Trophoblast cell (in vitro differentiated cells and primary cell): ENCODE results near the gene SH3TC2. TPM values are rescaled to one million over a fixed set of nuclear protein-coding genes. Genes with fewer than 3 reads are reported as not detected.

Experiments used
- DNase-seq, 2 donors: peaks; one replicate each; pipeline ENCODE4 v3.0.0-alpha.2; 2016
- H2AFZ ChIP-seq: 2 replicates; pipeline ENCODE4 v1.6.1; 2013; ENCODE audit warnings: low read length, moderate library complexity, mild to moderate bottlenecking; ENCODE audit not compliant: insufficient read depth, poor library complexity
- H2AK5ac ChIP-seq: 2 replicates; pipeline ENCODE4 v1.6.1; 2013; ENCODE audit warnings: mild to moderate bottlenecking, low read length
- H2BK120ac ChIP-seq: 2 replicates; pipeline ENCODE4 v1.6.1; 2013; ENCODE audit warnings: low read length, mild to moderate bottlenecking, moderate library complexity; ENCODE audit not compliant: insufficient read depth, poor library complexity
- H2BK12ac ChIP-seq: 2 replicates; pipeline ENCODE4 v1.6.1; 2013; ENCODE audit warnings: mild to moderate bottlenecking, low read length, moderate library complexity
- H2BK5ac ChIP-seq: 2 replicates; pipeline ENCODE4 v1.6.1; 2013; ENCODE audit warnings: low read length, low read depth, moderate library complexity, mild to moderate bottlenecking; ENCODE audit not compliant: poor library complexity
- H3K14ac ChIP-seq: 2 replicates; pipeline ENCODE4 v1.6.1; 2013; ENCODE audit warnings: mild to moderate bottlenecking, low read length
- H3K18ac ChIP-seq: 2 replicates; pipeline ENCODE4 v1.6.1; 2013; ENCODE audit warnings: mild to moderate bottlenecking, low read length
- H3K23ac ChIP-seq: 2 replicates; pipeline ENCODE4 v1.6.1; 2013; ENCODE audit warnings: low read length
- H3K27ac ChIP-seq: 2 replicates; pipeline ENCODE4 v1.5.1; 2013; ENCODE audit warnings: low read depth, mild to moderate bottlenecking, inconsistent platforms, low read length, moderate library complexity
- H3K27me3 ChIP-seq: 2 replicates; pipeline ENCODE4 v1.6.1; 2013; ENCODE audit warnings: inconsistent platforms, mild to moderate bottlenecking, low read length, moderate library complexity; ENCODE audit not compliant: insufficient read depth
- H3K36me3 ChIP-seq, 2 experiments: 1 replicate in 1 of 2; 2 replicates in 1 of 2; pipeline ENCODE4 v1.6.1; 2013; ENCODE audit warnings: low read length in 2 of 2, mild to moderate bottlenecking in 2 of 2, moderate library complexity in 1 of 2; ENCODE audit not compliant: insufficient read depth in 2 of 2, control insufficient read depth in 1 of 2
- H3K4ac ChIP-seq: 2 replicates; pipeline ENCODE4 v1.6.1; 2013; ENCODE audit warnings: low read depth, mild to moderate bottlenecking, low read length, moderate library complexity
- H3K4me1 ChIP-seq, 2 experiments: 1 replicate in 1 of 2; 2 replicates in 1 of 2; pipeline ENCODE4 v1.6.1; 2013; ENCODE audit warnings: low read length in 2 of 2, mild to moderate bottlenecking in 2 of 2, moderate library complexity in 1 of 2; ENCODE audit not compliant: insufficient read depth in 2 of 2, control insufficient read depth in 1 of 2
- H3K4me2 ChIP-seq: 2 replicates; pipeline ENCODE4 v1.6.1; 2013; ENCODE audit warnings: inconsistent platforms, mild to moderate bottlenecking, low read length, moderate library complexity
- H3K4me3 ChIP-seq: 2 replicates; pipeline ENCODE4 v1.5.1; 2013; ENCODE audit warnings: mild to moderate bottlenecking, low read depth, low read length, inconsistent platforms
- H3K79me1 ChIP-seq: one replicate; pipeline ENCODE4 v1.6.1; 2013; ENCODE audit warnings: low read length
- H3K79me2 ChIP-seq: 2 replicates; pipeline ENCODE4 v1.6.1; 2013; ENCODE audit warnings: low read length, mild to moderate bottlenecking; ENCODE audit not compliant: control insufficient read depth, insufficient read depth, poor library complexity
- H3K9ac ChIP-seq: 2 replicates; pipeline ENCODE4 v1.6.1; 2013; ENCODE audit warnings: mild to moderate bottlenecking, low read length
- H3K9me3 ChIP-seq: 2 replicates; pipeline ENCODE4 v1.6.1; 2013; ENCODE audit warnings: low read depth, mild to moderate bottlenecking, control low read depth, inconsistent platforms, low read length; ENCODE audit not compliant: insufficient read depth
- H4K12ac ChIP-seq: 2 replicates; pipeline ENCODE4 v1.6.1; 2013; ENCODE audit warnings: low read depth, mild to moderate bottlenecking, low read length, moderate library complexity
- H4K8ac ChIP-seq: 2 replicates; pipeline ENCODE4 v1.6.1; 2013; ENCODE audit warnings: low read depth, mild to moderate bottlenecking, low read length, moderate library complexity
- H4K91ac ChIP-seq: one replicate; pipeline ENCODE4 v1.6.1; 2013; ENCODE audit warnings: low read depth, mild to moderate bottlenecking, low read length, moderate library complexity
- WGBS: extraction: QIAGEN DNeasy Blood & Tissue Kit; methylation state at CpG from one replicate; pipeline ENCODE4 v1.1.7; 2013; ENCODE audit warnings: missing lambda C conversion rate; ENCODE audit not compliant: insufficient read length, insufficient coverage; ENCODE audit errors: extremely low coverage; 5-methylcytosine and 5-hydroxymethylcytosine counted together
- polyA plus RNA-seq: library from polyadenylated mRNA; stranded (reverse); fragments of 200-250 nt; gene quantifications from 2 replicates; pipeline ENCODE4 v1.2.3, GENCODE V29; 2013

The SH3TC2 gene
- polyA plus RNA-seq = 4.7 and 4.8 TPM in 2 replicates

DNA sequence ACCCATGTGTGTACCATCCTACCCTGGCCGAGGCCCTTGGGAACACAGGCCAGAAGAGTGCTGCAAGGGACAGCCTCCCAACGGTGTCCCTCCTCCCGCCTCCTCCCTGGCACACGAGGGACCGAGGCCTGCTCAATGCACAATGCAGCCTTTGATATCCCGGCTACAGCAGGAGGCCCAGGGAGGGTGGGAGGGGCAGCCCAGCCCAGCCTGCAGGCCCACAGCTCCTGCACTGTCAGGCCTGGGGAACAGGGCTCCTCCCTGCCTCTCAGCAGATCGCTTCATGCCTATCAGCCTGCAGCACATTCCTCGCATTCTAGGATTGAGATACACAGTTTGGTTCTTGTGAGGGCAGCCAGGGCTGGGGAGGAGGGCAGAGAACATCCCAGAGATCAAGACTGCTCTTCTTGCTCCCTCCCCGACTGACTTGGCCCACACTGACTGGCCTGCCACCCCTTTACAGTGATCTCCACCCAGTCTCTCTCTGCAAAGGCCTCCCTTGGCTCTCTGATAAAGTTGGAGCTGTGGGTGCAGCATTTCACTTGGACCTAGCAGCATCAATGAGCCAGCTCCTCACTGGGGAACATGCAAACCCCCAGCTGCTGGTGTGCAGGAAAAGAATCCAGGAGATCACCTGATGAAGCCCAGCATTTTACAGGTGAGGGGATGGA is at the start of gene SH3TC2:
TSS of gene SH3TC2 (minus strand) at position 46 of the 671 bp plus-strand sequence. CDS start at position 6, 40 bp downstream.
- Histone ChIP-seq H3K4ac (no peak within 1 kb of the TSS), H4K8ac (peak within 1 kb of the TSS; percentile 23), H3K79me2 (no peaks in the 10 kb centered on the region), H2BK5ac (peak within 1 kb of the TSS; percentile 18), H3K36me3 (no peaks in the 10 kb centered on the region), H3K9me3 (peaks cover 1% of the 10 kb centered on the region), H3K27ac (peak within 1 kb of the TSS; percentile 56), H3K4me2 (peak within 1 kb of the TSS; percentile 13), H3K23ac (no peak within 1 kb of the TSS), H3K79me1 (peaks cover 8% of the 10 kb centered on the region), H2AK5ac (no peak within 1 kb of the TSS), H3K27me3 (no peaks in the 10 kb centered on the region), H4K91ac (peak within 1 kb of the TSS; percentile 53), H4K12ac (no peak within 1 kb of the TSS), H3K4me1 (peaks cover 18 to 20% of the 10 kb centered on the region in 2 experiments), H2BK12ac (peak within 1 kb of the TSS; percentile 19), H3K18ac (no peak within 1 kb of the TSS), H3K14ac (no peak within 1 kb of the TSS), H2AFZ (no peak within 1 kb of the TSS), H2BK120ac (peak within 1 kb of the TSS; percentile 19), H3K4me3 (no peak within 1 kb of the TSS), H3K9ac (no peak within 1 kb of the TSS)
- DNase-seq = peak; percentile 95 to 98
- no CpG with 5 or more reads among the region's 9 CpGs for WGBS

- H2BK5ac ChIP-seq = no peak overlapping the region
- no peak overlapping the region for H3K14ac ChIP-seq
- H4K8ac ChIP-seq = no peak overlapping the region
- no peaks in the 10 kb centered on the region for H3K36me3 ChIP-seq
- no peak overlapping the region for H3K4me3 ChIP-seq
- H3K27ac ChIP-seq = no peak overlapping the region
- no CpG with 5 or more reads among the region's 4 CpGs for WGBS
- no peaks in the 10 kb centered on the region for H3K79me1 ChIP-seq
- no peaks in the 10 kb centered on the region for H3K79me2 ChIP-seq
- H4K91ac ChIP-seq = no peak overlapping the region
- no peak overlapping the region for H2BK120ac ChIP-seq
- peak in 1 of 2 donors; percentile 25 for DNase-seq
- no peak overlapping the region for H3K9ac ChIP-seq
- no peak overlapping the region for H3K4me2 ChIP-seq
- H3K9me3 ChIP-seq = no peaks in the 10 kb centered on the region
- no peak overlapping the region for H4K12ac ChIP-seq
- no peak overlapping the region for H2AK5ac ChIP-seq
- no peaks in the 10 kb centered on the region for H3K27me3 ChIP-seq
- no peak overlapping the region for H2BK12ac ChIP-seq
- H3K18ac ChIP-seq = no peak overlapping the region
- H3K4me1 ChIP-seq = no peaks in the 10 kb centered on the region
- no peak overlapping the region for H3K23ac ChIP-seq
- H3K4ac ChIP-seq = no peak overlapping the region
- no peak overlapping the region for H2AFZ ChIP-seq
Observed at GRCh38 chr5:149110406-149110805, 47.5 kb upstream of the SH3TC2 start.

- Histone ChIP-seq H2BK5ac (no peak overlapping the region), H4K8ac (no peak overlapping the region), H3K27me3 (no peaks in the 10 kb centered on the region), H3K4me1 (no peaks in the 10 kb centered on the region), H3K23ac (no peak overlapping the region), H3K9me3 (no peaks in the 10 kb centered on the region), H2BK12ac (no peak overlapping the region), H2AK5ac (no peak overlapping the region), H3K79me1 (no peaks in the 10 kb centered on the region), H2AFZ (no peak overlapping the region), H3K36me3 (no peaks in the 10 kb centered on the region), H2BK120ac (no peak overlapping the region), H4K91ac (no peak overlapping the region), H3K9ac (no peak overlapping the region), H3K14ac (no peak overlapping the region), H3K18ac (no peak overlapping the region), H3K79me2 (no peaks in the 10 kb centered on the region), H3K4me2 (no peak overlapping the region), H3K4ac (no peak overlapping the region), H4K12ac (no peak overlapping the region), H3K27ac (no peak overlapping the region), H3K4me3 (no peak overlapping the region)
- peak; percentile 38 to 78 for DNase-seq
- WGBS = no CpG with 5 or more reads among the region's 2 CpGs
Observed at GRCh38 chr5:149108651-149109280, 45.9 kb upstream of the SH3TC2 start.

- Histone ChIP-seq H3K9me3 (no peaks in the 10 kb centered on the region), H3K4me3 (no peak overlapping the region), H2BK5ac (no peak overlapping the region), H3K27me3 (no peaks in the 10 kb centered on the region), H3K79me2 (no peaks in the 10 kb centered on the region), H3K79me1 (peaks cover 2% of the 10 kb centered on the region), H3K4ac (no peak overlapping the region), H4K12ac (no peak overlapping the region), H3K23ac (no peak overlapping the region), H3K9ac (no peak overlapping the region), H2AFZ (no peak overlapping the region), H3K18ac (no peak overlapping the region), H3K4me2 (no peak overlapping the region), H4K8ac (no peak overlapping the region), H2BK120ac (no peak overlapping the region), H2BK12ac (no peak overlapping the region), H3K27ac (no peak overlapping the region), H2AK5ac (no peak overlapping the region), H3K4me1 (peaks cover 2 to 4% of the 10 kb centered on the region in 2 experiments), H3K14ac (no peak overlapping the region), H4K91ac (no peak overlapping the region), H3K36me3 (no peaks in the 10 kb centered on the region)
- DNase-seq = peak in 1 of 2 donors; percentile 79
Observed at GRCh38 chr5:149100331-149100730, 37.5 kb upstream of the SH3TC2 start.
